Anterior cingulate cortex (tissue), 58 donors: Measurements from ENCODE around the gene OSBP2.

Source experiments
- DNase-seq, 58 donors: peaks; one replicate each; lab custom pipeline; 2025; lab: John Stamatoyannopoulos, UW

OSBP2 gene

GRCh38 chr22:30875481-30876215 is 181.0 kb downstream of the OSBP2 start:
- peak in 43 of 58 donors; percentile 19 to 83 (median 49) for DNase-seq

- DNase-seq, result no peak
Observed at GRCh38 chr22:30876221-30876751, 181.6 kb downstream of the OSBP2 start.

DNA sequence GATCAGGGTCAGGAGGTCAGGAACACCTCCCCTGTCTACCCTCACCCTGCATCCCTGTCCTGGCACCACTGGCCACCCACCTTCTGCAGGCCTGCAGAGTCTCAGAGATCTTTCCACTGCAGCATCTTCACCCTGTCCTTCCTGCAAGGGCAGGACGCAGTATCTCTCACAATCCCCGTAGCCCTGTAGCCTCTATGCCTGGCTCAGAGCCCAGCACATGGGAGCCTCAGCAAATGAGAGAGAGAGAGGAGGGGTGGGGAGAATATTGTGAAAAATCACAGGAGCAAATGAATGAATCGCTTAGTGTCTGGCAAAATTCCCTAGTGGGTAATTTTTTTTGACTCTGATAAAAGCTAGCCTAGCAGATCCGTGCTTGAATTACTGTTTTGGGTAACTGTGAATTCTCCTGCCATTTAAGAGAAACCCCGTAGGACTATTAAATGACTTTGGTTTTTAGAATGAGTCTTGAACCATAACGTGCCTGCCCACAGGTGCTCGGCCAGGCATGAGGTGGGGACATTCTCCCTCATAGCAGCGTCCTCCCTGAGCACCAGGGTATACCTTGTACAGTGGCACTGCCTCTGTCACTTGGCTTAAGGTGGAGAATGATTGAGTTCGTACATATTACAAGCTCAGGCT is 182.4 kb downstream of the OSBP2 start:
- peak in 46 of 58 donors; percentile 14 to 76 (median 46) for DNase-seq

GRCh38 chr22:30877662-30878515 is 183.2 kb downstream of the OSBP2 start:
- DNase-seq, result peak in 3 of 58 donors; percentile 26 to 48 (median 33)

DNA sequence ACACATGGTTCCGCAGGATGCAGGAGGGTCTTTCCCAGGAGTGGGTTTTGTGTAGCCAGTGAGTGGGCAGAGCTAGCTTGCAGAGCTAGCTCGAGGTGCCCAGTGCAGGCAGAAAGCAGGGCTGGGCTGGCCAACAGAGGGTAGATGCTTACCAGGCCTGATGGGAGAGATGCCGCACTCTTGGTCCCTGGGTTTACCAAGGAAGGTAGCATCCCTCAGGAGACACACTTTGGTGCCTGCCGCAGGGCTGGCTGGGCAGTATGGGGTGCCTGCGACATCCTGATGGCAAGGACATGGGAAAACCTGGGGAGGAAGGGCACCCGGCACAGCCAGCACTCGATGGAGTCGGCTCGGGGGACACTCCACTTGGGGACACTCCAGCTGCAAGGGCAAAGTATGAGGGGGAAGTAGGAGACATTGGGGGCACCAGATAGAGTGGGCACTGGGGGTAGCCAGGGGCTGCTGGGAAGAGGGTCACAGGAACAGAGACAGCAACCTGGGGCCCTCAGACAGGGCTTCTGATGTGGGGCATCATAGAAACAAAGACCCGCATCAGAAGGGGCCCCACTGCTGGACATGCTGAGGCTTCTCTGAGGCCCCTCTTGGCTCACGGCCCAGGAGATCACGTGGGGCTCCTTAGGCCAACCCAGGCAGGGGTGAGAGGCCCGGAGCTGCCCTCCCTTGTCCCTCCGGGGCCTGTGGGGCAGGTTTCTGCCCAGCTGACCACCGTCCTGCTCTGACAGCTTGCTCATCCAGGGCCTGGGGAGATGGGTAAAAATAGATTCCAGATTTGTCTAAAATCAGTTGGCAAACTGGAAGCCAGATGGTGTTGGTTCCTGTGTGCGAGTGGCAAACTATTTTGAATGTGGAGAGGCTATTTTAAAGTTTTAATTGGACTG is 184.1 kb downstream of the OSBP2 start:
- DNase-seq, result peak in 10 of 58 donors; percentile 11 to 51 (median 19)

- DNase-seq, result peak in 1 of 58 donors; percentile 50
Observed at GRCh38 chr22:30879415-30879797, 184.7 kb downstream of the OSBP2 start.

DNA sequence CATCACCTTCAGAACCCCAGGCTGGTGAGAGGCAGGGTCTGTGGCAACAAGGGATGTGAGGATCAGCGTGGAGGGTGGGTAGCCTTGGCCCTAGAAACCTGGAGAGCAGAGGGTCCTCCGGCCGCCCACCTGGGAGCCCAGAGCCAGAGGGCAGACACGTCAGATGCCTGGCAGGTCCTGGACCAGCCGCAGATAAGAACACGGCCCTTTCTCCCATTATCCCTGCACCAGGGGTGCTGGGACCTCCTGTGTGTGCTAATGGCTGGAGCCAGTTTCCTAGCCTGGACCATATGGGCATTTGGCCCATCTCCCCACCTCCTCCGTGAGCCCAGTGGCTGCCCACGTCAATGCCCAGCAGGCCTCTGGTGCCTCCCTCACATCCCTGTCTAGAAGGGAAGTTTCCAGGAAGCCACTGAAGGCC is 185.5 kb downstream of the OSBP2 start:
- DNase-seq, result no peak

DNA sequence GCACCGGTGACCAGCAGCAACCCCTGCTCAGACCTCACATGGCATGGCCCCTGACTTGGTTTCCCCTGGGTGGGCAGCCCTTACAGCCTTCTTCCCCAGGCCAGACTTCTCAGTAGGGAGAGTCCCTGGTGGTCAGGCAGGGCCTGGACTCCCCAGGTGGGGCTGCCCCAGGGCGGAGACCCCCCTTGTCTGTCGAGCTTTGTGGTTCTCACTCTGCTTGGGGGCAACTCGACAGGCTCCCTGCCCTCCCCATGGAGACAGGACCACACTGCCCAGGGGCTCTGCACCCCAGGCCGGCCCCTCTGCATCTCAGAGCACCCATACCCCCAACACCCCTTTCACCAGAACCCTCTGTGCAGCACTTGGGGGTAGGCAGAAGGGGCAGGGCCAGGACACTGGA is 186.2 kb downstream of the OSBP2 start:
- no peak for DNase-seq

DNA sequence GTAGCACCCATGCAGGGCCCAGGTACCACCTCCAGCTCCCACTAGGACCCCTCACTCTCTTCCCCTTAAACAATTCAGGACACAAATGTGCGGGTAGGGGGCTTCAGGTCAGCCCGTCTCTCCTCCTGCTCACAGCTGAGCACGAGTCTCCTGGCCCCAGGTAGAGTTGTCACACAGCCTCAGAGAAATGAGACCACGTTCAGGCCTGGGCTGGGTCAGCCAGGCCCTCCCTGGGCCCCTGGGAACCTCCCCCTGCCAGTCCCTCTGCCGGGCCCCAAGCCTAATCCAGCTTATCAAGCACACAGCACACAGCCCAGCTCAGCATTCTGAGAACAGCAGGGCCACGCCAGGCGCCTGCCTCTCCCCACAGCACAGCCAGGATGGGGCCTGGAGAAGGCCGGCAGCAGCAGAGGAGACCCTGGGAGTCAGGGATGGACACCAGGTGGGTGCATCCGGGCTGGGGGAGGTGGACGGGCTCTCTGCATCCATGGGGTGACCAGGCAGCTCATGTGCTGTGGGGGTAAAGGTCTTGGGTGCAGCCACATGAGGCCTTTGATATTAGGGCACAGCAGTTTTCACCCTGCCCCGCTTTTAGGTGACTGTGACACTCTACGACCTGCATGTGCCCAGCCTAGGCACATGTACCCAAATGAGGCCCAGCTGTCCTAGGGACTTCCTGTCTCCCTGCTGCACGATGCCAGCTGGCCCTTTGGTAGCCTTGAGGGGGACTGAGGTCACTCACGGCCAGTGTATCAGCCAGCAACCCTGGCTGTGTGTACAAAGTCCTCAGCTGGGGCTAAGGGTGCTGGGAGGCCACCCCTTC is 186.9 kb downstream of the OSBP2 start:
- no peak for DNase-seq

DNA sequence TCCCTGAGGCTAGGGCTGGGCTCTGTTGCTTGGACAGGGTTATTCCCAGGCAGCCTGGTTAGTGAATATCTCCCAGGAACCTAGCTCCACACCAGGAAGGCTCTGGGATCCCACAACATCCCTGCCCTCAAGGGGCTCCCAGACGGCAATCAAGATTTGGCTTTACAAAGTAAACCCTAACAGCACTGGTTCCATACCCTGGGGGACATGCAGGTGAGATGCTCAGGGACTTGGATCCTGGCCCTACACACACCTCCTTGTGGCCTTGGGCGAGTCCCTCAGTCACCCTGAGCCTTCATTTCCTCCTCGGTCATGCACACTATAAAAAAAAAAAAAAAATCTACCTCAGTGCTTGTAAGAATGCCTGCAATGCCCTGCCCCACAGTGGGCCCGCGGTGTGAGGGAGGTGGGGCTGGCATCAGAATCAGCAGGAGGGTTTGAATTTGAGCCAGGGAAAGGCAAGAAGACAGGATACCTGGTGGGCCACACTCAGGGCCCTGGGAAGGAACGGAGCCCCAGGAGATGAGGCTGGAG is 187.6 kb downstream of the OSBP2 start:
- DNase-seq, result no peak

GRCh38 chr22:30882974-30883533 is 188.4 kb downstream of the OSBP2 start:
- no peak for DNase-seq

- no peak for DNase-seq
Observed at GRCh38 chr22:30883586-30884145, 189.0 kb downstream of the OSBP2 start.

- DNase-seq, result no peak
Observed at GRCh38 chr22:30884211-30885000, 189.7 kb downstream of the OSBP2 start.

GRCh38 chr22:30885001-30885366 is 190.3 kb downstream of the OSBP2 start:
- no peak for DNase-seq

DNA sequence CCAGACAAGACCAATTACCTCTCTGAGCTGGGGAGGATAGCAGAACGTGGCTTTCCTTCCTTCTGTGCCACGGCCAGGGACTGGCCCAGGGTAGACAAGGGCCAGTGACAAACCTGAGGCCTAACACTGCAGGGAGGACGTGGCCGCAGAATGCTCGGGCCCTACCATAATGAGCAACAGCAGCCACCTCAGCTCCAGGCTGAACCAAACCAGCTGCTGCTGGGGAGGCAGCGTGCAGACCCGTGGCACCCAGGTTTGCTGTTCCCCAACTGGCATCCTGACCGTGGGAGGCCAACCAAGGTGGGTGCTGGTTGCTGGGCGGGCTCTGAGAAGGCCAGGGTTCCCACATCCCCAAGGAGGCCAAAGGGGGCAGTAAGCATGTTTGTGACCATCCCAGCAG is 190.9 kb downstream of the OSBP2 start:
- no peak for DNase-seq

DNA sequence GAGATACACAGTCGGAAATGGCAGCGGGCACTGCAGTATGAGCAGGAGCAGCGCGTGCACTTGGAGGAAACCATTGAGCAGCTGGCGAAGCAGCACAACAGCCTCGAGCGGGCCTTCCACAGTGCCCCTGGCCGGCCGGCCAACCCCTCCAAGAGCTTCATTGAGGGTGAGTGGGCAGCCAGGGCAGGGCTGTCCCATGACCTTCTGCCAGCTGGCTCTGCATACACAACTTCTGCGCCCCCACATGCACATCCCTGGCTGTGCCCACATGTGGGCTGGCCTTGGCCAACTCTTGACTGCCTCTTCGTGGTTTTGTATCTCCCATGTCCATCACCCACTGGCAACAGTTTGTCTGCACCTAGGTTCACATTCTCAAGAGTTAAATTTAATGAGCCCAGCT is 192.8 kb downstream of the OSBP2 start:
- DNase-seq, result no peak

DNA sequence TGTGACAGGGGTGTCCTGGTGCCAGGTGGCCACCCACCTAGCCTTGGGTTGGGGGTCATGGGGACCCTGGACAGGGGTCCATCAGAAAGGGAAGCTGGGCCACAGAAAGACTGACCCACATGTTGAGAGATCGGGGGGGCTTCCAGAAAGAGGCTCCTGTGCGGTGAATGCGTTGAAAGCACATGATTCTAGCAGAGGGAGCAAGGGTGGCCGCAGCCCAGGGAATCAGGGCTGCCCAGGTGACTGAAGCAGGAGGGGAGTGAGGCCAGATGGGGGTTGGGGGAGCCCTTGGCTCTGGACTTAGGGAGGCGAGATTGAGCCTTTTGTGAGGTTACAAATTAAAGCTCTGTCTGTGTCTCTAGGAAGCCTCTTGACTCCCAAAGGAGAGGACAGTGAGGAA is 193.2 kb downstream of the OSBP2 start:
- no peak for DNase-seq
